Measurements from ENCODE around the gene SOCS6. TPM values are rescaled to one million over a fixed set of nuclear protein-coding genes. Genes with fewer than 3 reads are reported as not detected.

Gene SOCS6
- total RNA-seq, 4 donors from 2014 or later: 38.8 to 60.1 (median 41.1) TPM

DNA sequence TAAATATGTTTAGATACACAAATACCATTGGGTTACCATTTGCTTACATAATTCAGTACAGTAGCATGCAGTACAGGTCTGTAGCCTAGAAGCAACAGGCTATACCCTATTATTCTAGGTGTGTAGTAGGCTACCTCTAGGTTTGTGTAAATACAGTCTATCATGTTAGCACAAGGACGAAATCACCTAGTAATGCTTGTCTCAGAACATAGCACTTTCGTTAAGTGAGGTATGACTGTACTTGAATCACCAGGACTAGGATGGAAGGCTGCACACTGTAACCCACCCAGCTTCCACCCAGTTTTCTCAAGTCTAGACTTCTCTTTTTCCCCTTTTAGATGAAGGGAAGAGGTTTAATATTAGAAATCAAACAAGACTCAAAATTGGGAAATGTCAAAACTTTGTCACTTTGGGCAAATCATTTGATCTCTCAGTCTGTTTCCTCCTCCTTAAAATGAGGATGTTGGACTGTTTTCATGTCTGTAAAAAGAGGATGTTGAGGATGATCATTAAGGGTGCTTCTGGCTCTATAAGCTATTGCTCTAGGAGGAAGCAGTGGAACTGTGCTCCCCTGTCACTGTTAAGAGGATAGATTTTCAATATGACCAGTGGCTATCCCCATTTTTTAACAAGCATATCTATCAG lies 3.7 kb upstream of the SOCS6 start:
- H3K9me3 ChIP-seq: no peaks in the 10 kb centered on the region
- no peaks in the 10 kb centered on the region for H3K27me3 ChIP-seq
- no peak overlapping the region for H3K27ac ChIP-seq
- H3K36me3 ChIP-seq: no peaks in the 10 kb centered on the region
- TF ChIP-seq, protein P1, sequence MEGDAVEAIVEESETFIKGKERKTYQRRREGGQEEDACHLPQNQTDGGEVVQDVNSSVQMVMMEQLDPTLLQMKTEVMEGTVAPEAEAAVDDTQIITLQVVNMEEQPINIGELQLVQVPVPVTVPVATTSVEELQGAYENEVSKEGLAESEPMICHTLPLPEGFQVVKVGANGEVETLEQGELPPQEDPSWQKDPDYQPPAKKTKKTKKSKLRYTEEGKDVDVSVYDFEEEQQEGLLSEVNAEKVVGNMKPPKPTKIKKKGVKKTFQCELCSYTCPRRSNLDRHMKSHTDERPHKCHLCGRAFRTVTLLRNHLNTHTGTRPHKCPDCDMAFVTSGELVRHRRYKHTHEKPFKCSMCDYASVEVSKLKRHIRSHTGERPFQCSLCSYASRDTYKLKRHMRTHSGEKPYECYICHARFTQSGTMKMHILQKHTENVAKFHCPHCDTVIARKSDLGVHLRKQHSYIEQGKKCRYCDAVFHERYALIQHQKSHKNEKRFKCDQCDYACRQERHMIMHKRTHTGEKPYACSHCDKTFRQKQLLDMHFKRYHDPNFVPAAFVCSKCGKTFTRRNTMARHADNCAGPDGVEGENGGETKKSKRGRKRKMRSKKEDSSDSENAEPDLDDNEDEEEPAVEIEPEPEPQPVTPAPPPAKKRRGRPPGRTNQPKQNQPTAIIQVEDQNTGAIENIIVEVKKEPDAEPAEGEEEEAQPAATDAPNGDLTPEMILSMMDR (IDR thresholded peaks at IDR 0.05): no peak
- TF ChIP-seq POLR2A (IDR thresholded peaks at IDR 0.05): no peak
- DNase-seq: no peak
- no peak overlapping the region for H3K4me3 ChIP-seq
- H3K4me1 ChIP-seq: peaks cover 0 to 7% (median 0%) of the 10 kb centered on the region in 4 donors

DNA sequence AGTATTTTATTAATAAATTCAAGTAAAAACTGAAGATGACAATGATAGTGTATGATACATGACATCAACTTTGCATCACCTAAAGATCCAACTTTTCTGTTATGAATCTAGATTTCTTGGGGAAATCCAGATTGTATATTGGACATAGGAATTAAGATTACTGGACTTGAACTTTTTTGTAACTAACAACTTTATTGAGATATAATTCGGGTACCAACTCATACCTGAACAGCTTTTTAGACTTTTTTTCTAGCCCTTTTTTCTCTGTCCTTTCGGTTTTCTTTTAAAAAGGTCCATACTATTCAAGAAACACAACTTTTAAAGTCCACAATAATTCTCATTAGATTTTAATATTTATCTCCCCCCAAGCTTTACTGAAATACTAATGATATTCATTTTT lies 1.1 kb upstream of the SOCS6 start:
- Histone ChIP-seq H3K36me3 (no peaks in the 10 kb centered on the region), H3K27me3 (no peaks in the 10 kb centered on the region), H3K4me1 (peaks cover 0 to 32% (median 0%) of the 10 kb centered on the region in 4 donors), H3K9me3 (no peaks in the 10 kb centered on the region), H3K4me3 (no peak overlapping the region), H3K27ac (no peak overlapping the region)
- TF ChIP-seq, protein P1 (IDR thresholded peaks at IDR 0.05): no peak
- TF ChIP-seq POLR2A (IDR thresholded peaks at IDR 0.05): no peak
- no peak for DNase-seq

- Histone ChIP-seq H3K27ac (peak overlapping the region; percentile 38 to 98 (median 84)), H3K4me1 (peaks cover 0 to 38% (median 0%) of the 10 kb centered on the region in 4 donors), H3K27me3 (no peaks in the 10 kb centered on the region), H3K36me3 (no peaks in the 10 kb centered on the region), H3K4me3 (peak overlapping the region; percentile 52 to 99 (median 60)), H3K9me3 (no peaks in the 10 kb centered on the region)
- peak in 2 of 3 donors; percentile 62 to 71 for DNase-seq
- no peak for TF ChIP-seq POLR2A (IDR thresholded peaks at IDR 0.05)
- TF ChIP-seq, protein P1 (IDR thresholded peaks at IDR 0.05): no peak
Measured at GRCh38 chr18:70288171-70288850, 534 bp upstream of the SOCS6 start.

- no peaks in the 10 kb centered on the region for H3K9me3 ChIP-seq
- DNase-seq: peak in 2 of 3 donors; percentile 54 to 76
Measured at GRCh38 chr18:70289351-70290312, 787 bp downstream of the SOCS6 start.

More at GRCh38 chr18:70289351-70290312, 787 bp downstream of the SOCS6 start:
- H3K4me3 ChIP-seq: peak overlapping the region; percentile 52 to 99 (median 60)
- no peak for TF ChIP-seq POLR2A (IDR thresholded peaks at IDR 0.05)
- TF ChIP-seq, protein P1 (IDR thresholded peaks at IDR 0.05): no peak
- peak overlapping the region; percentile 63 to 98 (median 84) for H3K27ac ChIP-seq
- no peaks in the 10 kb centered on the region for H3K27me3 ChIP-seq
- H3K4me1 ChIP-seq: peaks cover 0 to 48% (median 0%) of the 10 kb centered on the region in 4 donors
- no peaks in the 10 kb centered on the region for H3K36me3 ChIP-seq
